Ishikawa (cell line): ENCODE data around the gene ATP1A2.

Experiments used
- CEBPB ChIP-seq: IDR thresholded peaks from 2 replicates; pipeline ENCODE4 v1.6.1; 2012
- CREB1 ChIP-seq: IDR thresholded peaks from 2 replicates; pipeline ENCODE4 v1.6.1; 2012; ENCODE audit warnings: low read depth
- NFIC ChIP-seq: IDR thresholded peaks from 2 replicates; pipeline ENCODE4 v1.6.1; 2012
- TF ChIP-seq, protein P1 (sequence below): IDR thresholded peaks from 2 replicates; pipeline ENCODE4 v1.6.1; 2012

DNA sequence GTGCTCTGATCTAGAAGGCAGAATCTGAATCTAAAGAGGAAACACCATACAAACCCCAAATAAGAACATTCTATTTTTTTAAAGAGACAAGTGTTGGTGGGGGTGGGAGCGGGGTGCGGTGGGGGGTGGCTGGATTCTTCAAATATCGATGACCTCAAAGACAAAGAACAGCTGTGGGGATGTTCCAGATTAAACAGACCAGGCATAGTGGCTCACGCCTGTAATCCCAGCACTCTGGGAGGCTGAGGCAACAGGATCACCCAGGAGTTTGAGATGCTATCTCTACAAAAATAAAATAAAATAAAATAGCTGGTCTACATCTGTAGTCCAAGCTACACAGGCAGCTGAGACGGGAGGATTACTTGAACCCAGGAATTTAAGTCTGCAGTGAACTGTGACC, 40.8 kb downstream of the ATP1A2 start:
- TF ChIP-seq CREB1 (no peak), CEBPB (no peak), NFIC (no peak)
- TF ChIP-seq, protein P1, sequence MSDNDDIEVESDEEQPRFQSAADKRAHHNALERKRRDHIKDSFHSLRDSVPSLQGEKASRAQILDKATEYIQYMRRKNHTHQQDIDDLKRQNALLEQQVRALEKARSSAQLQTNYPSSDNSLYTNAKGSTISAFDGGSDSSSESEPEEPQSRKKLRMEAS: no peak
